HepG2 (cell line): ENCODE data around the gene TLE7. TPM values are rescaled to one million over a fixed set of nuclear protein-coding genes. Genes with fewer than 3 reads are reported as not detected.

Experiments used
- ATAC-seq: fragments of 200-7000 bp; cut with Tn5 transposase; 3 replicates; pipeline ENCODE4 v1.9.1; 2020; ENCODE audit warnings: mild to moderate bottlenecking, moderate library complexity
- BruUV-seq: library from RNA; stranded (reverse); fragments of 400-500 nt; replicated peaks from 2 replicates; lab custom pipeline; 2021; lab: Mats Ljungman, UMichigan
- CTCF ChIA-PET: fragments of 300-600 bp; formaldehyde crosslinking; extraction: SDS; loops from one replicate; lab custom pipeline; 2021; ENCODE audit warnings: low total read pairs, inconsistent platforms, low intra/inter-chr PET ratio; lab: Yijun Ruan, JAX
- POLR2A ChIA-PET: fragments of 350-600 bp; sonication (Branson Sonifier 250); formaldehyde crosslinking; loops from one replicate; lab custom pipeline; 2020; ENCODE audit warnings: antibody characterized with exemption, inconsistent platforms; lab: Yijun Ruan, JAX
- DNase-seq: peaks from one replicate; pipeline ENCODE4 v3.0.0-alpha.2; 2015; ENCODE audit warnings: low spot score
- FAIRE-seq: peaks from 3 replicates; lab custom pipeline; 2011; peaks lifted over from hg19 to GRCh38; lab: Jason Lieb, UNC
- H2AFZ ChIP-seq: one replicate; pipeline ENCODE4 v1.6.1; 2011; ENCODE audit warnings: low read length, inconsistent platforms
- H3K27ac ChIP-seq: fragments of 300-600 bp; 3 replicates; pipeline ENCODE4 v1.8.0; 2011; ENCODE audit warnings: mixed run types, mild to moderate bottlenecking, mixed read lengths, low read length, inconsistent platforms; ENCODE audit not compliant: insufficient read depth; ENCODE audit errors: extremely low read length
- H3K27me3 ChIP-seq, 2 experiments: fragments of 200-600 bp in 1 of 2; 2 replicates in 1 of 2; 3 replicates in 1 of 2; pipeline versions ENCODE4 v1.6.0 to v1.8.0; 2011; ENCODE audit warnings: low read length in 2 of 2, mild to moderate bottlenecking in 2 of 2, moderate library complexity in 2 of 2, inconsistent platforms in 1 of 2; ENCODE audit not compliant: insufficient read depth in 2 of 2, control insufficient read depth in 1 of 2
- H3K36me3 ChIP-seq, 2 experiments: fragments of 200-600 bp in 1 of 2; replicated peaks in 1 of 2; 2 replicates in 1 of 2; 3 replicates in 1 of 2; pipeline versions ENCODE4 v1.5.1 to v1.8.0; 2011; ENCODE audit warnings: low read length in 2 of 2, inconsistent platforms in 1 of 2; ENCODE audit not compliant: insufficient read depth in 2 of 2, control insufficient read depth in 1 of 2
- H3K4me1 ChIP-seq: 2 replicates; pipeline ENCODE4 v1.5.1; 2012; ENCODE audit warnings: low read length, inconsistent platforms; ENCODE audit not compliant: insufficient read depth
- H3K4me2 ChIP-seq: 2 replicates; pipeline ENCODE4 v1.6.0; 2011; ENCODE audit warnings: low read depth, low read length, inconsistent platforms
- H3K4me3 ChIP-seq, 3 experiments: fragments of 200-600 bp in 1 of 3; sonication (generic), shearing (Covaris generic) in 1 of 3; replicated peaks in 1 of 3; 2 replicates each; pipeline ENCODE4 v1.5.1; 2011 to 2016; ENCODE audit warnings: low read length in 3 of 3, inconsistent platforms in 2 of 3, low read depth in 2 of 3, mild to moderate bottlenecking in 2 of 3, control low read depth in 1 of 3, mixed read lengths in 1 of 3; ENCODE audit not compliant: insufficient read depth in 1 of 3
- H3K79me2 ChIP-seq: one replicate; pipeline ENCODE4 v1.6.1; 2011; ENCODE audit warnings: low read length, inconsistent platforms; ENCODE audit not compliant: insufficient read depth
- H3K9ac ChIP-seq: 2 replicates; pipeline ENCODE4 v1.6.0; 2011; ENCODE audit warnings: mild to moderate bottlenecking, low read depth, low read length, inconsistent platforms; ENCODE audit not compliant: insufficient read depth
- H3K9me3 ChIP-seq: 2 replicates; pipeline ENCODE4 v1.5.1; 2012; ENCODE audit warnings: mild to moderate bottlenecking, low read length
- H4K20me1 ChIP-seq: 2 replicates; pipeline ENCODE4 v1.6.0; 2011; ENCODE audit warnings: inconsistent platforms, mild to moderate bottlenecking, low read length, moderate library complexity; ENCODE audit not compliant: insufficient read depth
- ATF4 ChIP-seq, 2 experiments: fragments of 450-650 bp in 1 of 2; sonication (generic) in 1 of 2; formaldehyde crosslinking; IDR thresholded peaks; 2 replicates each; pipeline versions ENCODE4 v1.5.0 to v1.8.0; 2020 to 2022; ENCODE audit warnings: mild to moderate bottlenecking in 1 of 2, missing genetic modification reagents in 1 of 2
- CERS6 ChIP-seq: sonication (generic); formaldehyde crosslinking; IDR thresholded peaks from 2 replicates; pipeline ENCODE4 v1.5.0; 2020; ENCODE audit warnings: missing genetic modification reagents
- E2F5 ChIP-seq: sonication (generic); formaldehyde crosslinking; conservative IDR thresholded peaks from 2 replicates; pipeline ENCODE4 v1.4.0; 2020; ENCODE audit warnings: missing genetic modification reagents
- KDM6A ChIP-seq: IDR thresholded peaks from 2 replicates; pipeline ENCODE4 v1.6.1; 2016; ENCODE audit warnings: low read depth
- KLF13 ChIP-seq: sonication (generic); formaldehyde crosslinking; IDR thresholded peaks from 2 replicates; pipeline ENCODE4 v1.4.0; 2020; ENCODE audit warnings: mild to moderate bottlenecking, missing genetic modification reagents
- NCOR1 ChIP-seq: fragments of 200-600 bp; sonication (generic); IDR thresholded peaks from 2 replicates; pipeline ENCODE4 v1.7.0; 2017; ENCODE audit warnings: antibody characterized with exemption, low read length, borderline replicate concordance
- PRPF4 ChIP-seq: fragments of 200-400 bp; formaldehyde crosslinking; IDR thresholded peaks from 2 replicates; pipeline ENCODE4 v1.6.1; 2016; ENCODE audit warnings: low read length, low read depth; ENCODE audit not compliant: poor library complexity, severe bottlenecking
- TMF1 ChIP-seq: sonication (generic); formaldehyde crosslinking; IDR thresholded peaks from 2 replicates; pipeline ENCODE4 v1.8.1; 2022; ENCODE audit warnings: low read depth, missing genetic modification reagents
- ZNF33A ChIP-seq: sonication (generic); formaldehyde crosslinking; IDR thresholded peaks from 2 replicates; pipeline ENCODE4 v1.5.1; 2020; ENCODE audit warnings: missing genetic modification reagents, mild to moderate bottlenecking, moderate library complexity, borderline replicate concordance
- ZNF773 ChIP-seq: sonication (generic); formaldehyde crosslinking; IDR thresholded peaks from 2 replicates; pipeline ENCODE4 v1.4.0; 2020; ENCODE audit warnings: missing genetic modification reagents, borderline replicate concordance
- ZNF839 ChIP-seq: sonication (generic); formaldehyde crosslinking; IDR thresholded peaks from 2 replicates; pipeline ENCODE4 v1.4.0; 2020; ENCODE audit warnings: missing genetic modification reagents, mild to moderate bottlenecking, borderline replicate concordance
- WGBS: methylation state at CpG from one replicate; pipeline ENCODE4 v1.1.6; 2017; ENCODE audit warnings: low lambda C conversion rate; 5-methylcytosine and 5-hydroxymethylcytosine counted together
- in situ Hi-C: cut with HindIII; loops from 2 replicates; pipeline ENCODE4 v1.10.0; 2017; ENCODE audit warnings: low pct_unique_long_range_greater_than_20kb; ENCODE audit not compliant: extremely low pct_ligation_motif_present
- intact Hi-C: fragments of 100-400 bp; cut with micrococcal nuclease; formaldehyde crosslinking; loops from one replicate; pipeline ENCODE4 v1.10.0; 2022; ENCODE audit not compliant: unreplicated experiment
- polyA plus RNA-seq, 8 experiments: library from polyadenylated mRNA; depleted of rRNA in 3 of 8; stranded (reverse) in 7 of 8; unstranded in 1 of 8; fragments of >200 nt; fragmentation: Illumina TruSeq in 4 of 8; extraction: Trizol in 4 of 8; gene quantifications; 2 replicates each; pipeline versions ENCODE4 v1.2.1 to v1.2.3, GENCODE V29; 2011 to 2016; ENCODE audit warnings: low read depth in 4 of 8, missing spikeins in 1 of 8, mixed read lengths in 1 of 8; ENCODE audit not compliant: insufficient read depth in 1 of 8
- total RNA-seq, 5 experiments: library from RNA; depleted of rRNA; stranded (reverse); fragments of >200 nt; fragmentation: Illumina TruSeq; extraction: Trizol; gene quantifications; 2 replicates each; pipeline ENCODE4 v1.2.3, GENCODE V29; 2016; ENCODE audit warnings: low read depth in 1 of 5
- TF ChIP-seq, protein P1 (sequence below): sonication (generic); formaldehyde crosslinking; IDR thresholded peaks from 2 replicates; pipeline ENCODE4 v1.4.0; 2020; ENCODE audit warnings: missing genetic modification reagents
- TF ChIP-seq, protein P2 (sequence below): IDR thresholded peaks from 2 replicates; pipeline ENCODE4 v1.6.1; 2012; ENCODE audit warnings: inconsistent platforms
- TF ChIP-seq, protein P3 (sequence below): sonication (generic); formaldehyde crosslinking; IDR thresholded peaks from 2 replicates; pipeline ENCODE4 v1.8.1; 2023; ENCODE audit warnings: mild to moderate bottlenecking, inconsistent platforms, moderate library complexity, missing genetic modification reagents, borderline replicate concordance
- TF ChIP-seq, protein P4 (sequence below), 2 experiments: sonication (generic) in 1 of 2; formaldehyde crosslinking in 1 of 2; IDR thresholded peaks; 2 replicates each; pipeline versions ENCODE4 v1.4.0 to v1.6.1; 2018 to 2020; ENCODE audit warnings: missing genetic modification reagents in 2 of 2, borderline replicate concordance in 1 of 2, low read depth in 1 of 2, mild to moderate bottlenecking in 1 of 2, missing biosample characterization in 1 of 2
- TF ChIP-seq, protein P5 (sequence below): sonication (generic); formaldehyde crosslinking; IDR thresholded peaks from 2 replicates; pipeline ENCODE4 v1.5.0; 2020; ENCODE audit warnings: mild to moderate bottlenecking, low read depth, missing genetic modification reagents, borderline replicate concordance

Gene TLE7
- total and polyA plus RNA-seq, 2 of the 13 experiments (the other 11 are each of a cell fraction or from before 2014, with no cell fraction given) = not detected

- H3K79me2 ChIP-seq = no peaks in the 10 kb centered on the region
- POLR2A ChIA-PET = interaction anchor here (0.8 to 2.1 kb wide), 2 partner anchors 9 to 13 kb away, joined by 3 to 6 read pairs; partner anchors contain the start of gene ZNF23
- FAIRE-seq = no peak
- no peak overlapping the region for H2AFZ ChIP-seq
- CTCF ChIA-PET = no interaction called here
- no peak overlapping the region for H3K4me2 ChIP-seq
- no peaks in the 10 kb centered on the region for H3K4me1 ChIP-seq
- H3K36me3 ChIP-seq = peaks cover 9 to 30% of the 10 kb centered on the region in 2 experiments
- WGBS = 70% methylated on average over 3 of the region's 3 CpGs
- DNase-seq = no peak
- in situ Hi-C loops = no loop called here
- H3K27me3 ChIP-seq = no peaks in the 10 kb centered on the region
- no TSS peak for BruUV-seq
- no peak overlapping the region for H3K27ac ChIP-seq
- no peak overlapping the region for H3K4me3 ChIP-seq
- H3K9ac ChIP-seq = no peak overlapping the region
- H4K20me1 ChIP-seq = no peaks in the 10 kb centered on the region
- no peaks in the 10 kb centered on the region for H3K9me3 ChIP-seq
- no peak for ATAC-seq
- intact Hi-C loops = no loop called here
- no peak for TF ChIP-seq ZNF33A (CRISPR knock-in tag)
- TF ChIP-seq, protein P1, sequence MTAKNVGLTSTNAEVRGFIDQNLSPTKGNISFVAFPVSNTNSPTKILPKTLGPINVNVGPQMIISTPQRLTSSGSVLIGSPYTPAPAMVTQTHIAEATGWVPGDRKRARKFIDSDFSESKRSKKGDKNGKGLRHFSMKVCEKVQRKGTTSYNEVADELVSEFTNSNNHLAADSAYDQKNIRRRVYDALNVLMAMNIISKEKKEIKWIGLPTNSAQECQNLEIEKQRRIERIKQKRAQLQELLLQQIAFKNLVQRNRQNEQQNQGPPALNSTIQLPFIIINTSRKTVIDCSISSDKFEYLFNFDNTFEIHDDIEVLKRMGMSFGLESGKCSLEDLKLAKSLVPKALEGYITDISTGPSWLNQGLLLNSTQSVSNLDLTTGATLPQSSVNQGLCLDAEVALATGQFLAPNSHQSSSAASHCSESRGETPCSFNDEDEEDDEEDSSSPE (CRISPR knock-in tag) = no peak
- TF ChIP-seq CERS6 (CRISPR knock-in tag) = no peak
- TF ChIP-seq KDM6A (CRISPR knock-in tag) = no peak
- TF ChIP-seq, protein P2, sequence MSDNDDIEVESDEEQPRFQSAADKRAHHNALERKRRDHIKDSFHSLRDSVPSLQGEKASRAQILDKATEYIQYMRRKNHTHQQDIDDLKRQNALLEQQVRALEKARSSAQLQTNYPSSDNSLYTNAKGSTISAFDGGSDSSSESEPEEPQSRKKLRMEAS = no peak
- TF ChIP-seq ZNF839 (CRISPR knock-in tag) = no peak
- no peak for TF ChIP-seq ATF4 (CRISPR knock-in tag; IDR thresholded peaks at IDR 0.05)
- TF ChIP-seq TMF1 = no peak
- TF ChIP-seq E2F5 (CRISPR knock-in tag) = no peak
- TF ChIP-seq, protein P3, sequence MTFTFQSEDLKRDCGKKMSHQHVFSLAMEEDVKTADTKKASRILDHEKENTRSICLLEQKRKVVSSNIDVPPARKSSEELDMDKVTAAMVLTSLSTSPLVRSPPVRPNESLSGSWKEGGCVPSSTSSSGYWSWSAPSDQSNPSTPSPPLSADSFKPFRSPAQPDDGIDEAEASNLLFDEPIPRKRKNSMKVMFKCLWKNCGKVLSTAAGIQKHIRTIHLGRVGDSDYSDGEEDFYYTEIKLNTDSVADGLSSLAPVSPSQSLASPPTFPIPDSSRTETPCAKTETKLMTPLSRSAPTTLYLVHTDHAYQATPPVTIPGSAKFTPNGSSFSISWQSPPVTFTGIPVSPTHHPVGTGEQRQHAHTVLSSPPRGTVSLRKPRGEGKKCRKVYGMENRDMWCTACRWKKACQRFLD (CRISPR knock-in tag) = no peak
- no peak for TF ChIP-seq ZNF773 (CRISPR knock-in tag)
- TF ChIP-seq KLF13 = no peak
- no peak for TF ChIP-seq PRPF4
- TF ChIP-seq NCOR1 = no peak
- TF ChIP-seq, protein P4, sequence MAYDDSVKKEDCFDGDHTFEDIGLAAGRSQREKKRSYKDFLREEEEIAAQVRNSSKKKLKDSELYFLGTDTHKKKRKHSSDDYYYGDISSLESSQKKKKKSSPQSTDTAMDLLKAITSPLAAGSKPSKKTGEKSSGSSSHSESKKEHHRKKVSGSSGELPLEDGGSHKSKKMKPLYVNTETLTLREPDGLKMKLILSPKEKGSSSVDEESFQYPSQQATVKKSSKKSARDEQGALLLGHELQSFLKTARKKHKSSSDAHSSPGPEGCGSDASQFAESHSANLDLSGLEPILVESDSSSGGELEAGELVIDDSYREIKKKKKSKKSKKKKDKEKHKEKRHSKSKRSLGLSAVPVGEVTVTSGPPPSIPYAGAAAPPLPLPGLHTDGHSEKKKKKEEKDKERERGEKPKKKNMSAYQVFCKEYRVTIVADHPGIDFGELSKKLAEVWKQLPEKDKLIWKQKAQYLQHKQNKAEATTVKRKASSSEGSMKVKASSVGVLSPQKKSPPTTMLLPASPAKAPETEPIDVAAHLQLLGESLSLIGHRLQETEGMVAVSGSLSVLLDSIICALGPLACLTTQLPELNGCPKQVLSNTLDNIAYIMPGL (CRISPR knock-in tag; IDR thresholded peaks at IDR 0.05; ENCODE audit: borderline replicate concordance in 1 of 2, low read depth in 1 of 2) = no peak
- TF ChIP-seq, protein P5, sequence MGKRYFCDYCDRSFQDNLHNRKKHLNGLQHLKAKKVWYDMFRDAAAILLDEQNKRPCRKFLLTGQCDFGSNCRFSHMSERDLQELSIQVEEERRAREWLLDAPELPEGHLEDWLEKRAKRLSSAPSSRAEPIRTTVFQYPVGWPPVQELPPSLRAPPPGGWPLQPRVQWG (CRISPR knock-in tag) = no peak
Measured at GRCh38 chr16:71474864-71475263, 33.0 kb upstream of the TLE7 start.
